Gastrocnemius medialis (tissue), 4 donors: ENCODE data around the gene MPDU1. TPM values are rescaled to one million over a fixed set of nuclear protein-coding genes. Genes with fewer than 3 reads are reported as not detected.

ENCODE experiments used
- ATAC-seq, 2 donors: fragments of 150-250 bp; one replicate each; pipeline ENCODE4 v1.9.1; 2016
- DNase-seq, 2 donors: peaks; one replicate each; pipeline ENCODE4 v3.0.0-alpha.2; 2019
- H3K27ac ChIP-seq, 4 donors: fragments of 200-600 bp; sonication (generic); 1 replicate in 1 of 4; 2 replicates in 3 of 4; pipeline ENCODE4 v1.5.1; 2016 to 2018; ENCODE audit warnings: mild to moderate bottlenecking in 2 of 4, moderate library complexity in 1 of 4
- H3K27me3 ChIP-seq, 3 donors: fragments of 200-600 bp; sonication (generic) in 2 of 3; 1 replicate in 1 of 3; 2 replicates in 2 of 3; pipeline versions ENCODE4 v1.5.1 to v1.6.0; 2016 to 2019; ENCODE audit warnings: mild to moderate bottlenecking in 1 of 3, moderate library complexity in 1 of 3
- H3K36me3 ChIP-seq, 2 donors: fragments of 200-600 bp; sonication (generic) in 1 of 2; one replicate each; pipeline ENCODE4 v1.5.1; 2017 to 2018
- H3K4me1 ChIP-seq, 2 donors: fragments of 200-600 bp; sonication (generic) in 1 of 2; one replicate each; pipeline ENCODE4 v1.5.1; 2016 to 2017; ENCODE audit warnings: mild to moderate bottlenecking in 2 of 2
- H3K4me3 ChIP-seq, 4 donors: fragments of 200-600 bp; sonication (generic) in 3 of 4; 1 replicate in 1 of 4; 2 replicates in 3 of 4; pipeline ENCODE4 v1.5.1; 2016 to 2019; ENCODE audit warnings: mild to moderate bottlenecking in 2 of 4
- H3K9me3 ChIP-seq, 3 donors: fragments of 200-600 bp; sonication (generic) in 2 of 3; 1 replicate in 1 of 3; 2 replicates in 2 of 3; pipeline ENCODE4 v1.5.1; 2016 to 2019
- POLR2A ChIP-seq, 2 donors: fragments of 450-650 bp; IDR thresholded peaks; one replicate each; pipeline ENCODE4 v1.6.1; 2017; ENCODE audit warnings: antibody characterized with exemption in 2 of 2, mild to moderate bottlenecking in 2 of 2, moderate library complexity in 2 of 2
- in situ Hi-C, 4 donors: fragments of 200-750 bp; cut with MboI; loops; one replicate each; pipeline versions ENCODE4 v1.15.0 to v1.8.0; 2017; ENCODE audit warnings: low sequenced_read_pairs in 4 of 4
- intact Hi-C: fragments of 100-400 bp; cut with DNase I; formaldehyde crosslinking; loops from one replicate; pipeline ENCODE4 v1.15.1; 2023; ENCODE audit warnings: low total_unique reads
- total RNA-seq, 4 donors: library from RNA; depleted of rRNA; stranded (reverse); fragments of >200 nt; gene quantifications; one replicate each; pipeline versions ENCODE4 v1.1.0 to v1.2.3, GENCODE V29; 2016
- TF ChIP-seq, protein P1 (sequence below), 5 experiments: fragments of 450-650 bp in 3 of 5; fragments of 200-600 bp in 2 of 5; sonication (generic) in 2 of 5; IDR thresholded peaks in 4 of 5; conservative IDR thresholded peaks in 1 of 5; 1 replicate in 4 of 5; 2 replicates in 1 of 5; pipeline ENCODE4 v1.5.1; 2016 to 2019; ENCODE audit warnings: antibody characterized with exemption in 5 of 5, mild to moderate bottlenecking in 3 of 5, moderate library complexity in 3 of 5

Gene MPDU1
- total RNA-seq, 4 donors from 2014 or later = 55.9 to 157 (median 101) TPM

GRCh38 chr17:7627250-7628121, 43.8 kb downstream of the MPDU1 start, which contains the start of gene SAT2:
TSS of gene SAT2 (minus strand) at chr17:7627821. CDS start at chr17:7627635, 186 bp downstream.
- TF ChIP-seq POLR2A (IDR thresholded peaks at IDR 0.05) = peak; percentile 79 to 91
- TF ChIP-seq, protein P1, sequence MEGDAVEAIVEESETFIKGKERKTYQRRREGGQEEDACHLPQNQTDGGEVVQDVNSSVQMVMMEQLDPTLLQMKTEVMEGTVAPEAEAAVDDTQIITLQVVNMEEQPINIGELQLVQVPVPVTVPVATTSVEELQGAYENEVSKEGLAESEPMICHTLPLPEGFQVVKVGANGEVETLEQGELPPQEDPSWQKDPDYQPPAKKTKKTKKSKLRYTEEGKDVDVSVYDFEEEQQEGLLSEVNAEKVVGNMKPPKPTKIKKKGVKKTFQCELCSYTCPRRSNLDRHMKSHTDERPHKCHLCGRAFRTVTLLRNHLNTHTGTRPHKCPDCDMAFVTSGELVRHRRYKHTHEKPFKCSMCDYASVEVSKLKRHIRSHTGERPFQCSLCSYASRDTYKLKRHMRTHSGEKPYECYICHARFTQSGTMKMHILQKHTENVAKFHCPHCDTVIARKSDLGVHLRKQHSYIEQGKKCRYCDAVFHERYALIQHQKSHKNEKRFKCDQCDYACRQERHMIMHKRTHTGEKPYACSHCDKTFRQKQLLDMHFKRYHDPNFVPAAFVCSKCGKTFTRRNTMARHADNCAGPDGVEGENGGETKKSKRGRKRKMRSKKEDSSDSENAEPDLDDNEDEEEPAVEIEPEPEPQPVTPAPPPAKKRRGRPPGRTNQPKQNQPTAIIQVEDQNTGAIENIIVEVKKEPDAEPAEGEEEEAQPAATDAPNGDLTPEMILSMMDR (IDR thresholded peaks at IDR 0.05 in 4 of 5, conservative IDR thresholded peaks at IDR 0.05 in 1 of 5) = no peak
- Histone ChIP-seq H3K9me3 (no peaks in the 10 kb centered on the region), H3K4me1 (peaks cover 8 to 10% of the 10 kb centered on the region in 2 donors), H3K27me3 (no peaks in the 10 kb centered on the region), H3K4me3 (peak within 1 kb of the TSS; percentile 74 to 90 (median 80)), H3K27ac (peak within 1 kb of the TSS; percentile 93 to 99 (median 96)), H3K36me3 (peaks cover 0 to 9% of the 10 kb centered on the region in 2 donors)
- ATAC-seq = peak; percentile 97 to 98
- intact Hi-C loops (loop anchor here (1.0 to 5.0 kb wide), 3 partner anchors 12 to 205 kb away; partner anchors contain the start of genes KDM6B and WRAP53), in situ Hi-C loops (loop anchor here in 3 of 4 donors (5.0 kb wide), 2 partner anchors 55 to 60 kb away; partner anchors contain the start of genes TP53 (in 2 of the 3) and WRAP53 (in 2 of the 3))
- peak; percentile 96 to 98 for DNase-seq

- Histone ChIP-seq H3K27me3 (no peaks in the 10 kb centered on the region), H3K36me3 (peaks cover 0 to 9% of the 10 kb centered on the region in 2 donors), H3K27ac (no peak within 1 kb of the TSS), H3K4me1 (peaks cover 8 to 10% of the 10 kb centered on the region in 2 donors), H3K4me3 (no peak within 1 kb of the TSS), H3K9me3 (no peaks in the 10 kb centered on the region)
- DNase-seq (no peak), ATAC-seq (no peak)
- in situ Hi-C loops = loop anchor here in 3 of 4 donors (5.0 kb wide), 2 partner anchors 52 to 57 kb away; partner anchors contain the start of genes TP53 (in 2 of the 3) and WRAP53 (in 2 of the 3)
- intact Hi-C loops = loop anchor here (5.0 kb wide), 1 partner anchor 202 kb away; the partner anchor contains the start of gene KDM6B
- TF ChIP-seq POLR2A (IDR thresholded peaks at IDR 0.05) = no peak
- TF ChIP-seq, protein P1 (IDR thresholded peaks at IDR 0.05 in 4 of 5, conservative IDR thresholded peaks at IDR 0.05 in 1 of 5) = no peak
Measured at GRCh38 chr17:7629939-7630571, 46.4 kb downstream of the MPDU1 start, which contains the start of gene SHBG. TSS of gene SHBG (plus strand) at chr17:7630135. CDS start at chr17:7630173, 38 bp downstream.

DNA sequence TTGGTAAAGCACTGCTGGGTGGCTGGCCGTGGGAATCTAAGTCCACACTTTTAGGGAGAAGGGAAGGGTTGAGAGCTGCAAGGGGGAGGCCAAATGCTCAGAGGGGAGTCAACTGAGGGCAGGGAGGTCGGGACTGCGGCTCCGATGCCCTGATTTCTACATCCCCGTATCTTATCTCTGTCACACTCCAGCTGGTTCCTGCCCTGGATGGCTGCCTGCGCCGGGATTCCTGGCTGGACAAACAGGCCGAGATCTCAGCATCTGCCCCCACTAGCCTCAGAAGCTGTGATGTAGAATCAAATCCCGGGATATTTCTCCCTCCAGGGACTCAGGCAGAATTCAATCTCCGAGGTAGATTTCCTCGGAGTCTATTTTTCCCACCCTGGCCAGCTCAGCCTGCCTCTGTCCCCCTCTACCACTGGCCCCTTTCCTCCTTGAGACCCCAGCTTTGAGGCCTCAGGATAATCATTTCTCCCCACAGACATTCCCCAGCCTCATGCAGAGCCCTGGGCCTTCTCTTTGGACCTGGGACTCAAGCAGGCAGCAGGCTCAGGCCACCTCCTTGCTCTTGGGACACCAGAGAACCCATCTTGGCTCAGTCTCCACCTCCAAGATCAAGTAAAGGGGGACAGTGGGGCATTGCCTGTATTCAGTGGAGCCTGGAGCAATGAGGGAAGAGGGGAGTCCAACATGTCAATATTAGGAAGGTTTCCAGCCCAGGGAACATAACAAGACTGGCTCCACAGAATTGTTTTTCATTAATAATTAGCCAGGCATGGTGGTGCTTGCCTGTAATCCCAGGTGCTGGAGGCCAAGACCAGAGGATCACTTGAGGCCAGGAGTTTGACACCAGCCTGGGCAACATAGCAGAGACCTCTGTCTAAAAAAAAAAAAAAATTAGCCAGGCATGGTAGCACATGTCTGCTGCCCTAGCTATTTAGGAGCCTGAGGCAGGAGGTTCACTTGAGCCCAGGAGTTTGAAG, 48.0 kb downstream of the MPDU1 start:
- no peak for DNase-seq
- no peak overlapping the region for H3K4me3 ChIP-seq
- no peaks in the 10 kb centered on the region for H3K27me3 ChIP-seq
- in situ Hi-C loops (no loop called here), intact Hi-C loops (loop anchor here (1.0 kb wide), 1 partner anchor 57 kb away; the partner anchor contains the start of gene WRAP53)
- TF ChIP-seq, protein P1 (IDR thresholded peaks at IDR 0.05 in 4 of 5, conservative IDR thresholded peaks at IDR 0.05 in 1 of 5) = no peak
- no peak for TF ChIP-seq POLR2A (IDR thresholded peaks at IDR 0.05)
- H3K36me3 ChIP-seq = no peaks in the 10 kb centered on the region
- H3K9me3 ChIP-seq = no peaks in the 10 kb centered on the region
- no peak for ATAC-seq
- peaks cover 4 to 5% of the 10 kb centered on the region in 2 donors for H3K4me1 ChIP-seq
- no peak overlapping the region for H3K27ac ChIP-seq

DNA sequence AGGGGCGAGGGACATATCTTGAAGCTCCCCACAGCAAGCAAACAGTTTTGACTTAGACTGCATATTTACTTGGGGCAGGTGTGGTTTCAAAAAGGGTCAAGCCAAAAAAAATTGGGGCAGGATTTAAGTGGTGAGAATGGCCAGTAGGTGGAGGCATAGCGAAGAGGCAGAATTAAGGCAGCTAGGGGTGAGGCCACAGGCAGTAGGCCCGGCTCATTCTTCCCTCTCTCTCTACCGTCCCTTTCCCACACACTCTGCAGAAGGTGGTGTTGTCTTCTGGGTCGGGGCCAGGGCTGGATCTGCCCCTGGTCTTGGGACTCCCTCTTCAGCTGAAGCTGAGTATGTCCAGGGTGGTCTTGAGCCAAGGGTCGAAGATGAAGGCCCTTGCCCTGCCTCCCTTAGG, 48.8 kb downstream of the MPDU1 start:
- ATAC-seq = no peak
- in situ Hi-C loops = no loop called here

More for the DNA sequence above, 48.8 kb downstream of the MPDU1 start:
- peak overlapping the region in 1 of 4 donors; percentile 22 for H3K27ac ChIP-seq
- peaks cover 0 to 2% of the 10 kb centered on the region in 2 donors for H3K4me1 ChIP-seq
- H3K36me3 ChIP-seq = no peaks in the 10 kb centered on the region
- H3K9me3 ChIP-seq = no peaks in the 10 kb centered on the region
- DNase-seq = peak in 1 of 2 donors; percentile 35
- H3K4me3 ChIP-seq = no peak overlapping the region
- H3K27me3 ChIP-seq = no peaks in the 10 kb centered on the region
- intact Hi-C loops = loop anchor here (1.0 kb wide), 1 partner anchor 56 kb away; the partner anchor contains the start of gene WRAP53
- TF ChIP-seq POLR2A (IDR thresholded peaks at IDR 0.05) = no peak
- TF ChIP-seq, protein P1 (IDR thresholded peaks at IDR 0.05 in 4 of 5, conservative IDR thresholded peaks at IDR 0.05 in 1 of 5) = peak in 4 of 5 experiments; percentile 54 to 64 (median 56)
